GM19324 (cell line): ENCODE measurements around the gene PPIH.
A peak's percentile ranks its signal among the peaks of the same experiment; 100 is the strongest.
"Not testable (repeated sequence)": the region's sequence is repeated elsewhere in the genome, so short reads cannot be mapped to it uniquely, and the experiment has no call there.

Experiments used
- ATAC-seq: cut with Tn5 transposase; IDR thresholded peaks from one replicate; pipeline ENCODE4 v1.9.1; 2021; ENCODE audit warnings: mild to moderate bottlenecking, moderate library complexity; ENCODE audit not compliant: unreplicated experiment, low FRiP score

Gene PPIH

DNA sequence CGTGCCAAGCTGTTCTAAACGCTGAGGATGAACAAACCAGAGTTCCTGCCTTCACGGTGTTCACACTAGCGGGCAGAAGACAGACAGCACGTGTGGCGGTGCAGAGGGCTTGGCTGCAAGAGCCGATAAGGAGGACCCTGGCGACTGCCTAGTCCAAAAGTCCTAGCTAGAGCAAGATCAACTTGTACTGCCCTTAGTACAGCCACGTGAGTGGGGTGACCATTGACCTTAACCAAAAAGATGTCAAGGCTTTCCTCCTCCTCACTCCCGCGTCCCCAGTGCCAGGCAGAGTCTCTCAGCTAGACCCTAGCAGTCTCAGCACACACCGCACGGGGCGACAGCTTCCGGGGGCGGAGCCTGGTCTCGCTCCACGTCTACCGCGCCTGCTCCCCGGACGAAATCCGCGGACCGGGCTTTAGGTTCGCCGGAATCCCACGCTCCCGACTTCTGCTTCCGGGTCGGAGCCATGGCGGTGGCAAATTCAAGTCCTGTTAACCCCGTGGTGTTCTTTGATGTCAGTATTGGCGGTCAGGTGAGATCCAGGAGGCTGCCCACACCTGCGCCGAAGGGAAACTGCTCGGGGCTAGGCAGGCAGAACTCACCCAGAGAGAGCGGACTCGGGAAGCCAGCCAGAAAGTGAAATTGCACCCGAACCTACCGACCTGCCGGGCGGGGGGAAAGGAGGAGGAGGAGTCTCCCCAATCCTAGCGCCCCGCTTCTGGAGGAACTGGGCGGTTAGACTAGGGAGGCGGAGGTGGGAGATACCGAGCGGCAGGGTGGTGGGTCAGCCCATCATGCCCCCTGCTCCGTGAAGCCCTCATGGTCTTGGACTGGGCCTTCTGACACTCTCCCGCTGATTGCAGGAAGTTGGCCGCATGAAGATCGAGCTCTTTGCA lies at the start of gene PPIH:
PPIH (plus strand) TSS at position 443 of the 896 bp plus-strand sequence; CDS start at position 467, 24 bp downstream.
- ATAC-seq = peak; percentile 97

DNA sequence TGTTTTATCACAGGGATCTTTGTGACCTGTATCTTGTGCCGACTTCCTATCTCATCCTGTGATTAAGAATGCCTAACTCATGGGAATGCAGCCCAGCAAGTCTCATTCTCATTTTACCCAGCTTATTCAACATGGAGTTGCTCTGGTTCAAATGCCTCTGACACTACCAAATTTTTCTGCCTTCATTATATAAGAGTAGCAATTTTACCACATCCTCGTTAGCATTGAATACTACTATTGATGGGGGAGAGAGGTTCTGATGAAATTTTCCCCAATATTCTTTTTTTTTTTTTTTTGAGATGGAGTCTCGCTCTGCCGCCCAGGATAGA lies 44.5 kb upstream of the PPIH start:
- ATAC-seq = no peak

DNA sequence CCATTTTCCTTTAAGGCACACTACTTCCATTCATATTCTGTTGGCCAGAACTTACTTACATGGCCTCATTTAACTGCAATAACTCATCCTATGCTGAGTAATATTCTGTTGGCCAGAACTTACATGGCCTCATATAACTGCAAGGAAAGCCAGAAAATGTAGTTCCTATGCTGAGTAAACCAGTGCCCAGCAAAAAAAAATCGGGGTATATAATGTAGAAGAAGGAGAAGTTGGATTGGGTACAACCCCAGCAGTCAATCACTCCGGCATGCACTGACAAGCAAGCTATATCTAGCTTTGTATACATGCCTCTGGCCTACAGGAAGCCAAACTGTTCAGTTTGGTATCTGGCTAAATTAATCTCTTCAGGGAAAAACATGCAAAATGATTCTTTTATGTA lies 39.4 kb upstream of the PPIH start:
- no peak for ATAC-seq

DNA sequence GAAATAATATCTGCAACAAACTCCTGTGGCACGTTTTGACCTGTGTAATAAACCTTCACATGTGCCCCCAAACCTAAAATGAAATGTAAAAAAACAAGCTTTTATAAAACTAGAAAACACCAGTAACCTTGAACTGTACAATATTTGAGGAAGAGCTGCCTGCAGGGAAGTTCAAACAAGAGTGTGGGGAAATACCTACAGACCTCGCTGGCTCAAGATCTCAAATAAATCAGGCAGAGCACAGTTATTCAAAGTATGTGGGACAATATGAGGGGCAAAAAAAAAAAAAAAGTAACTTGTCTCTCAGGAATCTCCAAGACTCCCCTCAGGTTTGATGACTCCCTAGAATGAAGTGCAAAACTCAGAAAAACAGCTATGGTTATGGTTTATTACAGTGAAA lies 37.9 kb upstream of the PPIH start:
- ATAC-seq = no peak

DNA sequence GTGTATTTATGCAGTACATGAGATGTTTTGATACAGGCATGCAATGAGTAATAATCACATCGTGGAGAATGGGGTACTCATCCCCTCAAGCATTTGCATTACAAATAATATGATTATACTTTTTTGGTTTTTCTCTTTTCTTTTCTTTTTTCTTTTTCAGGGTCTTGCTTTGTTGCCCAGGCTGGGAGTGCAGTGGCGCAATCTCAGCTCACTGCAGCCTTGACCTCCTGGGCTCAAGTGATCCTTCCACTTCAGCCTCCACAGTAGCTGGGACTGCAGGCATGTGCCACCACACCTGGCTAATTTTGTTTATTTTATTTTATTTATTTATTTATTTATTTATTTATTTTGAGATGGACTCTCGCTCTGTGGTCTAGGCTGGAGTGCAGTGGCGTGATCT lies 37.0 kb upstream of the PPIH start:
- not testable (repeated sequence) for ATAC-seq

DNA sequence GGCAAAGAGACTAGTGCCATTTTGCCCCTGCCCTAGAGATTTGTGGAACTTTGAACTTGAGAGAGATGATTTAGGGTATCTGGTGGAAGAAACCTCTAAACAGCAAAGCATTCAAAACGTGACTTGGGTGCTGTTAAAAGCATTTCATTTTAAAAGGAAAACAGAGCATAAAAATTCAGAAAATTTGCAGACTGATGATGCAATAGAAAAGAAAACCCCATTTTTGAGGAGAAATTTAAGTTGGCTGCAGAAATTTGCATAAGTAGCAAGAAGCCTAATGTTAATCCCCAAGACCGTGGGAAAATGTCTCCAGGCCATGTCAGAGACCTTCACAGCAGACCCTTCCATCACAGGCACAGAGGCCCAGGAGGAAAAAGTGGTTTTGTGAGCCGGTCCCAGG lies 31.0 kb upstream of the PPIH start:
- not testable (repeated sequence) for ATAC-seq

DNA sequence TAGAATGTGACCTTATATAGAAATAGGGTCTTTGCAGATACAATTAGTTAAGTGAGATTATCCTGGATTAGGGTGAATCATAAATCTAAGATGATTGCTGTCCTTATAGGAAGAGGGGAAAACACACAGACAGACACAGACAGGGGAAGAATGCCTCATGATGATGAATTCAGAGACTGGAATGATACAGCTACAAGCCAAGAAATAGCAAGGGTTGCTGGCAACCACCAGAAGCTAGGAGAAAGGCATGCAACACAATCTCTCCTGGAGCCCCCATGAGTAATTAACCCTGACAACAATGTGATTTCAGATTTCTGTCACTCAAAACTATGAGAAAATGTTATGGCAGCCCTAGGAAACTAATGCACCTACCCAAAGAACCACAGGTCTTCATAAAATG lies 19.1 kb upstream of the PPIH start:
- ATAC-seq = no peak

DNA sequence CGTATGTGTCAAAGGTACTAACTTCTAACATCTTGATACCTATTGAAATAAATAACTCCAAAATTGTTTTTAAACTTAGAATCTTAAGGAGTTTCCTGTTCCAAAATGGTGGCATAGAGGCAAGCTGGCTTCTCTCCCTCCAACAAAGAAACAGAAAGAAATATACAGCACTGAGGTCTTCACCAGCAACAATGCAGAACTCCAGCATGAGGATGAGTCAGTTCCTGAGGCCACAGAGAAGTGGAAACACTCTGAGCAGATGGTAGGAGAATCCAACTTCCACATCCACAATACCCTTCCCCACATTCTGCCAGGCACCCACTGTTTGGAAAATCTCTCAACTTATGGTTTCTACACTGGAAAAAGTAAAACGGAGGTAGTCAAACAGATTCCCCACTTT lies 12.2 kb upstream of the PPIH start:
- ATAC-seq = no peak

DNA sequence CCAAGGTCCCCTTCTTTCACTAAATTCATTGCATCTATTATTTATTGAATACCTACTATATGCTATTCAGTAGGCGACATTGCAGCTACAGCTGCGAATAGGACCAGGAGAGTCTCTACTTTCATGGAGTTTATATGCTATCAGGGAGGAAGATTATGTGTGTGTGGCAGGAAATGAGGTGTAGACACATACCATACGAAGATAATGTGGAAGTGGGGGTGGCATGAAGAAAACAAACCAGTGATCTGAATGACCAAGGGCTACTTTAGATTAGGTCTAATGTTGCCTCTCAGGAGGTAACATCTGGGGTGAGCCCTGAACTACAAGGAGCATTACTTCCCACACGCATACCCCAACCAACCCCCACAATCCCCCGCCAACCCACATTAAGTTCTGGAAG lies 1.0 kb upstream of the PPIH start:
- no peak for ATAC-seq

DNA sequence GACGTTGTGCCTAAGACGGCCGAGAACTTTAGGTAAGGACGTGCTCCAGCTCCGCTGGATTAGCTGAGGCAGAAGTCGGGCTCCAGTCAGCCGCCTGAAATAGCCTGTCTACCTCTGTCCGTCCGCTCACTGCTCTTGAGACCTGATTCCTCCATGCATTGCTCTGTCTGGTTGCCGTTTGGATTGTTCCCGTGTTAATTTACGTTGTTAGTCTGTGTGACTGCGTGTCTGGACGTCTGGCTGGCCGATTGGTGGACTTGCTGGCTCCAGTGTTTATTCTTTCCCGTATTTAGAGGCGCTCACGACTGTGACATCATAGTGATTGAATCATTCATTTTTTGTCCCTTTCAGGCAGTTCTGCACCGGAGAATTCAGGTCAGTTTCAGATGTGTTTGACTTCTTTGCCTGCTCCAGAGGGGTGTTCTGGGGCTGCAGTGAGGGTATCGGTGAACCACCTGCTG lies 684 bp downstream of the PPIH start:
- peak; percentile 1 for ATAC-seq

DNA sequence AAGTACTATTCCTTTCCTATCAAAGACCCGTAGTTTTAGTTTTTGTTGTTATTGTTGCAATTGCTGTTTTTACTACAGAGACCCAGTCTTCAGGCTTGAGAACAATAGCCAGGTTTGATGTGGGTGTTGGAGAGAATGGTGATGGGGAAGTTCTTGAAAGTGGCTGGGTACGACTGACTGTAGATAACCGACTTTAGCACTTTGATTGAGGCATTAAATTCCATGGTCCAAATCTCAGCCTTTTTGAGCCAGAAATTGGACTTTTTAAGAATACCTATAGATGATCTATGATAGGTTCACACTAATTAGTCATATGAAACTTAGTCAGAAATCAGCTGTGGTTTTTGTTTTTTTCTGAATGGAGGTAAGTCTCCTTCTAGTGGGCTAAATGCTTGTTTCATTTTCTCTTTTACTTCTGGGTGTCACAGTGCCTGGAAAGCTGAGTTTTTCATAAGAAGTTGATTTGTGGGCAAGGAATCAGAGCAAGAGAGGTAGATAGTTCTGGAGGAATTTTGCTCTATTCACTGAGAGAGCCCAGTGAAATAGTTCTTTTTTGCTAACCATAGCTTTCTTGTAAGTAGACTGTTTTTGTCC lies 2.8 kb downstream of the PPIH start:
- ATAC-seq = no peak

DNA sequence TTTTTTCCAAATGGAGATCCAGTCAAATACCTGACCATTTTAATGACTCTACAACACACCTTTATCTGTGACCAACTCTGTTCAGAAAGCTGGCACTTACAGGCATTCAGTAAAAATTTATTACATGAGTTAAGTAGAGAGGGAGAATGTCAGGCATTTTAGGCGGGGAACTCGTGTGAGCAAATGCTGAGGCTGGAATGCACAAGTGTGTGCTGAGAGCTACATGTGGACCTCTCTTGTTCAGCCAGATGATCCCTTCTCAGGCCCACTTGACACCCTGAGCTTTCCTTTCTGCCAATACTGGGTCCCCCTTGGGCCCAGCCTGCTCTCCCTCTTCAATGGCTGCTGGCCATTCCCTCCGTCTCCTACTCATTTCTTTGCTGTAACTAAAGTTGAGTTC lies 11.7 kb downstream of the PPIH start:
- ATAC-seq = no peak

DNA sequence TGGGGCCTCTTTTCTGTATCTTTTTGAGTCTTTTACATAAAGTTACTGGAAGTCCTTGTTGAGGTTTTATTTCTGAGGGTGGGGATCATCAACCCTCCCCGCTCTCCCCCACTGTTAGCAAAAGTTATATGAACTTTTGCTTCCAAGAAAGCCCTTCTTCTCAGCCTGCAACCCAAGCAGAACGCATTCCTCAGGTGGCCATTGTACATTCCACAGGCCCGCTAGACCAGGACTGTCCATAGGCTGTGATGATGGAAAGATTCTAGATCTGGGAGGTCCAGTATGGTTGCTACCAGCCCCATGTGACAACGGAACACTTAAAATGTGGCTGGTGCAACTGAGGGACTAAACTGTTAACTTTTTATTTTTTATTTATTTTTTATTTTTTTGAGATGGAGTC lies 12.2 kb downstream of the PPIH start:
- no peak for ATAC-seq

DNA sequence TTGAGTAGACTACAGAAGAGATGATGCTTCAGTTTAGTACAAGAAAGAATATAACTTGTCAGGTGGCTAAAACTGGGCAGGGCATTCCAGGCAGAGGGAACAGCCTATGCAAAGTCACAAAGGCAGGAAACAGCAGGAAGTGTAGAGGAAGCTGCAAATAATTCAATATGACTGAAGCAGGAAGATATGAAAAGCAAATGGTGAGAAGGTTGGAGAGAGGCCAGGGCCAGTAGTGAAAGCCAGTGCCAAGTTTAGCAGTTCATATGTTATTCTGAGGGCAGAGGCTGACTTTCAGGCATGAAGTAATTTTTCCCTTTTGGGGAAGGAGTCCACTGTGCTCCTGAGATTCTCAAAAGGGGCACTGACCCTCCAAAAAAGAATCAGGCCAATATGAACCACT lies 16.0 kb downstream of the PPIH start:
- no peak for ATAC-seq

DNA sequence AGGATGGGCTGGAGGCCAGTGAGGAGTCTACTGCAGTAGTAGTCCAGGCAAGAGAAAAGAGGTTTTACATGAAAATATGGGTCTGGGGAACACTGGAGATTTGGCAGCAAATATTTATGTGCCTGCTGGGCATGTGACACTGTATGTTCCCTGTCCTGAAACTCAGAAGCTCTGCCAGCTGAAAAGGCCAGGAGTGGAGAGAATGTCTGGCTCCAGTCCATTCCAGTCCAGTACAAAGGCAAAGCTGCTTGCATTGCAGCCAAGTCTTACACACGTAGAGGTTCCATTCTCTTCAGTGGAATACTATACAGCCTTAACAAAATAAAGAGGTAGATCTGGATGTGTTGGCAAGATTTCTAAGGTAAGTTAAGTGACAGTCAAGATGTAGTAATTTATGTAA lies 16.5 kb downstream of the PPIH start:
- no peak for ATAC-seq

DNA sequence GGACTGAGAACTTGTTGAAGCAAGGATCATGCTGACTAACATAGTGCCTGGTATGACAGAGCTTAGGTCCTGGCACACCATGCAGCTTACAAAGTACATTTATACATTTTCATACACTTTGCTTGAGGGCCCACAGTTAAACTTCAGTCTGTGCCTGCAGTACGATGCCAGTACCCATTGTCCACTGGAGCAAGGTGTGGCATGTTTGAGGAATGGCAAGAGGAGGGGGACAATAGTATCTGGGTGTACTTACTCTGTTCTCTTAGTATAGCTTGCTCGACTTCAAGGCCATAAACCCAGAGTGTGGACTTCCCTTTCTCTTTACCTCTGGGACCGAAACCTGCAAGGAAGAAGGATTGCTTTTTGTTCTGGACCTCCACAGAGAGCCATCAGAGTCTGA lies 17.2 kb downstream of the PPIH start:
- no peak for ATAC-seq

DNA sequence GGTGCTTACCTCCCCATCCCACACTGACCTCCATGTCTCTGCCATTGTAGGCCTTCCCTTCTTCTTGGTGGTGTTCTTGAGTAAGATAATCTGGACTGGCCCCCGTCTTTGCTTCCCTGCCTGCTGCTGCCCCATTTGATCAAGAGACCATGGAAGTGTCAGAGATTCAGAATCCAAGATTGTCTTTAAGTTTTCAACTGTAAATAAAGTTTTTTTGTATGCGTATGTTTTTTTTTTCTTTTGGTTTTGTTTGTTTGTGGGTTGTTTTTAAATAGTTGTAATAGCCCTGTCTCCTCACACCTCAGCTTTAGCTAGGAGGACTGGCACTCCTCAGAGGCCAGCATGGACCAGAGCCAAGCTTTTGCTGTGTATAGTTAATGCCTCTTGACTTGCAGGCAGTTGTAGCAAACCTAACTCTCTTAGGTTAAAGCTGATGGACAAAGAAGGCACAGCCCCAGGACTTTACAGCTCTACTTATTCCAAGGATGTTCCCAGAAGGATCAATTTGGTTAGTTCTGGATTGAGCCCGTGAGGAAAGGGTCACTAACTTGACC lies 18.4 kb downstream of the PPIH start:
- ATAC-seq = no peak

DNA sequence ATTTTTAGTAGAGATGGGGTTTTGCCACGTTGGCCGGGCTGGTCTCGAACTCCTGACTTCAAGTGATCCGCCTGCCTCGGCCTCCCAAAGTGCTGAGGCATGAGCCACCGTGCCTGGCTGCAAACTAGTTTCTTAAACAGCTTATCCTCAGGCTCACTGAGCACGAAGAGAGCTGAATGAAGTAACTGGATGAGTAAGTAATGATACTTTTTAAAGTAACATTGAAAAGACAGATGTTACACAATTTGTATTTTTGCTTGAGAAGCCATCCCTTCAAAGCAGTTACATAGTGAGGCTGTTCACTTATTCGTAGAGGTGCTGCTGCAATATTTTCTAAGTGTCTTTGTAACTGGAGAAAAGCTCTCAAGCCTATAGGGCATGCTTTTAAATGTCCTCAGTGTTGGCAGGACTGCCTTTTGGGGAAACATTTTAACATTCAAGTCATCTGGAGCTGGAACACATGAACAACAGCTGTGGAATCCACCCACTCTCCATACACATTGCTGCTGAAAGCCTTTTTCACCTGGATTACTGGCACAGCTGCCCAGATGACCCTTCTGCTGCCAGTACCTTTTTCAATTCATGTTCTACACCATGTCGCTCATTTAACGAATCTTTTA lies 21.3 kb downstream of the PPIH start:
- no peak for ATAC-seq

DNA sequence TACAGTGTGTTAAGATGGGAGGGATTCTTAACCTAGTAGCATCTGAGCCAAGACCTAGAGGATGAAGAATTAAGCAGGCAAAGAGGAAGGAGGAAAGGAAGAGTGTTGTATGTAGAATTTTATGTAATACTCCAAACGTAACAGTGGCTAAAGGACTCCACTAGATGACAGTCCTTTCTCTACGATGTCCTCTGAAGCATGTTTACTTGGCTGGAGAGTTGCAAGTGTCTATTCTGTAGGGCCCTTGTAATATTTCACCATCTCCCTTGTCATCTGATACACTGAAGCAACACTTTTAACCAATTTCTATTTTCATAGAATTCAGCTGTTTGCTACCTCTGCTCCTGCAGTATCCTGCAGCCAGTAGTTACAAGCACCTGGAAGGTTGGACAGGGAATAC lies 21.8 kb downstream of the PPIH start:
- no peak for ATAC-seq

DNA sequence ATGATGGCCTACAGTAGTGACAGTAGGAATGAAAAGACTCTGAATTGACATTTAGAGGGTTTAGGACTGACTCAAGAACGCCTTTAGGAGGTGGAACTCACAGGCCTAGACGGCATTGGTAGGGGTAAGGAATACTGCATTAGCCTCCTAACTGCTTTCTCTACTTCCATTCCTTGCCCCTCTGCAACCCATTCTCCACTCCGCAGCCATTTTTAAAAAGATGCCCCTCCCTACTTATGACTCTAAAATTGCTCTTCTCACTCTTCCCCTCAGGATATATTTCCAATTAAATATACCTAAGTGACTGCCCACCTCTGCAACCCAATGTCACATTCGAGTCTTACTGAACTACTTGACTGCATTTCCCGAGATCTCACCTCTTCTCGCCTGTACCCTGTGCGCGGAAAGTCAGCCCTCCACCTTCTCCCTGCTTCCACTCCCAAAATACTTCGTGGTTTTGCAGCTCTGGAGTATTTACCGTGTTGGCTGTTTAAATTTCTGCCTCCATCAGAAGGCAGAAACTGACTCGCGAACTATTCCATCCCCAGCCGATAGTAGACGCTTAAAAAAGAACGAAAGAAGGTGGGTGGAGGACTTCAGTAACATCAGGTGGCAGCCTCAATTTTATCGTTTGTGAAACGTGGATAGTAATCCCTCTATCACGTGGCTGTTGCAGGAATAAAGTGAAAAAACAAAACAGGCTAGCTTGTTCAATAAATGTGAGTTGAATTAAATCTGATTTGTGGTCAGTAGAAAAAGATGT lies 22.9 kb downstream of the PPIH start:
- no peak for ATAC-seq
